Forelimb muscle (tissue), 1 donor: ENCODE results near the gene OR4D10. TPM values are rescaled to one million over a fixed set of nuclear protein-coding genes. Genes with fewer than 3 reads are reported as not detected.
"Not testable (repeated sequence)": the region's sequence is repeated elsewhere in the genome, so short reads cannot be mapped to it uniquely, and the experiment has no call there.

ENCODE experiments used
- DNase-seq: peaks from one replicate; pipeline ENCODE4 v3.0.0-alpha.2; 2013; ENCODE audit warnings: low read depth
- polyA plus RNA-seq: library from polyadenylated mRNA; unstranded; fragments of 120-200 nt; gene quantifications from one replicate; pipeline ENCODE4 v1.2.1, GENCODE V29; 2013; ENCODE audit not compliant: insufficient read length

Gene OR4D10
- not detected for polyA plus RNA-seq

GRCh38 chr11:59473015-59473414, at the start of gene OR4D10:
TSS of gene OR4D10 (plus strand) at chr11:59473315. CDS start at chr11:59477430, 4,115 bp downstream.
- no peak for DNase-seq

DNA sequence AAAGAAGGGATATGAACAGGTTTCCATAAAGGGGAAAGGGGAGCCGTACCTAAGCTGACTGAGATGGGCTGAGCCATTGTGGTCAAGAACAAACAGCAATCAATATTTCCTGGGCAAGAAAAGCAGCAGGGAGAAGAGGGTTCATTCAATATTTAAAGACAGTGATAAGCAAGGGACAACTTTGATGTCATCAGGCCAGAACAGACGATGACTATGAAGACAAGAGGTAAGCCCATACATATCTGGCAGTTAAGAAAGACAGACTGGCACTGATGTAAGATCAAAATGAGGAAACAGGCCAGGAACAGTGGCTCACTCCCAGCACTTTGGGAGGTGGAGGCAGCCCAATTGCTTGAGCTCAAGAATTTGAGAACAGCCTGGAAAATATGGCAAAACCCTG, 49.3 kb upstream of the OR4D10 start:
- no peak for DNase-seq

- DNase-seq: no peak
Measured at GRCh38 chr11:59425131-59425530, 48.0 kb upstream of the OR4D10 start.

- DNase-seq: no peak
Measured at GRCh38 chr11:59426361-59427067, 46.6 kb upstream of the OR4D10 start, which contains the start of gene OR5A2. TSS of gene OR5A2 (minus strand) at chr11:59426413. CDS start at chr11:59422953, 3,460 bp downstream.

GRCh38 chr11:59427068-59427382, 46.1 kb upstream of the OR4D10 start:
- DNase-seq: no peak

DNA sequence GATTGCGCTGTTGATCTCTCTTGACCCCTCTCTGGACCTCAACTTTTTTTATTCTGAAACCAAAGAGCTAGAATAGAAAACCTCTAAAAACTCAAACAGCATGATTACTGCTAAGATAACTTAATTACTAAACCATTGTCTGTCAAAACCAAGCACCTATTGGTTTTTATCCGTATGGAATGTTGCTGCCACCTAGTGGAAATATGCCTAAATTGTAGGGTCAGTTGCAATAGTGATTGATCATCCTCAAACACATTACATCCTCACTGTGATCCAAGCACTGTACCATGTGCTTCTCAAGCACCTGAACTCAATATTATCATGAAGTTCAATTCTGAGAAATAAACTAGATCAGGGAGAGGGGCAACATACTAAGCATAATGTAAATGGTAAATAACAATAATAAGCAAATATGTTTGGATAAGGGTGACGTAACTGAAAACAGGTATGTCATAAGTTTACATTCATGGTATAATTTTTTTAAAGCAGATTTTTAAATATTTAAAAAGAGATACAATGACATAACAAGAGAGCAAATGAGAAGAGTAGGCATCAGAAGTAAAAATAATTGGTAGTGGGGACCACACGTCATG, 43.1 kb upstream of the OR4D10 start:
- DNase-seq: peak; percentile 2

- DNase-seq: no peak
Measured at GRCh38 chr11:59436169-59436568, 36.9 kb upstream of the OR4D10 start, which contains the start of gene OR5A1. TSS of gene OR5A1 (plus strand) at chr11:59436469. CDS start at chr11:59443169, 6,700 bp downstream.

DNA sequence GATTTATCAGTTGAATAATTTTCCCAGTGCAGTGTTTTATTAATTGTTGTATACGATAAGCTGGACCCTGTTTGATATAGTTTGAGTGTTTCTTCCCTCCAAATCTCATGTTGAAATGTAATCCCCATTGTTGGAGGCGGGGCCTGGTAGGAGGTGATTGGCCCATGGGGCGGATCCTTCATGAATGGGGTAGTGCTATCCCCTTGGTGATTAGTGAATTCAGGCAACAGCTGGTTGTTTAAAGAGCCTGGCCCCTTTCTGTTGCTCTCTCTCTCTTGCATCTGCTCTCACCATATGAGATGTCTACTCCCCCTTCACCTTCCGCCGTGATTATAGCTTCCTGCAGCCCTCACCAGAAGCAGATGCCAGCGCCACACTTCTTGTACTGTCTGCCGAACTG, 35.3 kb upstream of the OR4D10 start:
- no peak for DNase-seq

- DNase-seq: not testable (repeated sequence)
Measured at GRCh38 chr11:59445624-59446023, 27.5 kb upstream of the OR4D10 start.

- DNase-seq: no peak
Measured at GRCh38 chr11:59448484-59448883, 24.6 kb upstream of the OR4D10 start.

- no peak for DNase-seq
Measured at GRCh38 chr11:59456661-59457060, 16.5 kb upstream of the OR4D10 start, which contains the start of gene OR4D6. TSS of gene OR4D6 (plus strand) at chr11:59456961. CDS start at chr11:59456961, 0 bp downstream.

GRCh38 chr11:59459916-59460315, 13.2 kb upstream of the OR4D10 start:
- peak; percentile 26 for DNase-seq

DNA sequence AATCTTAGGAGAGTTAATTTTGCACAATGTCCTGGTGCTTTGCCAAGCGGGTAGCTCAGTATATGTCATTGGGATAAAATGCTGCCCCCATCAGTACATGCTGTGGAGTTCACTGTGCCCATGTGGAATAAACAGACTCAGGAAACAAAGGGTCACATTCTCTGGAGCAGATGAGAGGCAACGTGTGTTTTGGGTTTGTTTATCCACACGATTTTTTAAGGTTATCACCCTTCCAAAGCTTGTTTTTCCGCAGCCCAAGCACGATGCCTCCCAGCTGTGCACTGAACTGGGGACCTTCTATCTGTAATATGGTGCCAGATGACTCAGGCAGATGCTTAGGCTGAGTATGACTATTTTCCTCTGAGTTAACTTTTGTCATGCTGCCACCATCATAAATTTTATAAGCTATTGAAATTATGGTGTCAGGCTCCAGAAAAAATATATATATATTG, 9.9 kb upstream of the OR4D10 start:
- peak; percentile 63 for DNase-seq

DNA sequence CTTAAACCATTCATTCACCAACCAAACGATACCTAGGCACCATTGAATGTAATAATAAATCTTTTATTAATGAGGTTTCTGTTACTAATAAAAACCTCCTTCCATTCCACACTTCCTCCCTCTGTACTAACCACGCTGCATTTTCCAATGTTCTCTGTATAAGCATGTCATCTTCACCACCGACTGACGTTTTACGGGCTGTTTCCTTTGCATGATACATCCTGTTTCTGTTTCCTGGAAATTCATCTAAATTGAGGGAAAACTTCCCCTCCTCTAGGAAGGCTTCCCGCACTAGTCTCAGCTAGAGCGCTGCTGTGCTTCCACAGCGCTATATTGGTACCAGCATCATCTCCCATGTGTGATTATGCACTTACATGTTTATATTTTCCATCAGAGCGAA, 2.1 kb downstream of the OR4D10 start:
- DNase-seq: no peak

- DNase-seq: no peak
Measured at GRCh38 chr11:59479906-59480305, 6.8 kb downstream of the OR4D10 start.

DNA sequence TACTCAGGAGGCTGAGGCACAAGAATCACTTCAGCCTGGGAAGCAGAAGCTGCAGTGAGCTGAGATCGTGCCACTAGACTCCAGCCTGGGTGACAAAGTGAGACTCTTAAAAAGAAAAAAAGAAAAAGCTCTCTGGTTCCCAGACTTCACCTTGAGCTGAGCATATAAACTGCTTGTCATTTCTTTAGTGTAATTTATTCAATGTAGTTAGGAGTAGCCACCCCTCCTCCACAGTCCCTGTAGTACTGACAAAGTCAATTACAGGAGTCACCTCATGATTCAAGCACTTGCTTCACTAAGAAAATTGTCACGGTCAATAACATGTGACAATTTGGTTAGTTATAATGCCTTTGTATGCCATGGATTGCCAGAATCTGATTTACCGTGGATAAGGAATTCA, 7.2 kb downstream of the OR4D10 start:
- DNase-seq: no peak

DNA sequence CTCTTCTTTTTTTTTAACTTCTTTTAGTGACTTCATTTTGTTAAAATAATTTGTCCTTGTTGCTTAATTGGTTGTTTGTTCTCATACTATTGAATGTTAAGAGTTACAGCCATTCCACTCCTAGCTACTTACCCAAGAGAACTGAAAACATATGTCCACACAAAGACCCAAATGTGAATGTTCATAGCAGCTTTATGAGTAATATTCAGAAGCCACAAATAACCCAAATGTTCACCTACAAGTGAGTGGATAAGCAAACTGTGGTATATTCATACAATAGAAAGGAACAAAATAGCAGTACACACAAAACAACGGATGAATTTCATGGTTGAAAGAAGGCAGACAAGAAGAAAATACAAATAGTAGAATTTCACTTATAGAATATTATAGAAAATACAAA, 28.8 kb downstream of the OR4D10 start:
- no peak for DNase-seq

DNA sequence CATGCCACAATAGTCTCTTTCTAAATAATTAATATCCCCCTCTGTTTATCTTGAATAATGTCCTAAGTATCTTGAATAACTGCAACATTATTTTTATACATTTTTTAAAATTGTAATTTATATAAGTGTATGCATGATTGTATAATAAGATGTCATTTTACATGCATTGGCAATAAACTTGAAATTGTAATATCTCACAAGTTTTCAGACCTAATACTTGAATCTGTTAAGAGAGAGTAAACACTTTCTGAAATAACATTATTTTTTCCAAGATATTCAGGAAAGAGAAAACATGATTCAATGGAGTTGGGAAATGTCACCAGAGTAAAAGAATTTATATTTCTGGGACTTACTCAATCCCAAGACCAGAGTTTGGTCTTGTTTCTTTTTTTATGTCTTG, 30.2 kb downstream of the OR4D10 start, which contains the start of gene OR4D11:
Gene OR4D11, plus strand, starts transcription at position 301 of the 400 bp plus-strand sequence. Its CDS starts 0 bp downstream, at position 301.
- DNase-seq: no peak

- DNase-seq: peak; percentile 8
Measured at GRCh38 chr11:59510941-59511589, 38.0 kb downstream of the OR4D10 start, which contains the start of gene OR4D9. TSS of gene OR4D9 (plus strand) at chr11:59511539. CDS start at chr11:59514913, 3,374 bp downstream.

- DNase-seq: no peak
Measured at GRCh38 chr11:59511675-59512074, 38.6 kb downstream of the OR4D10 start.

- not testable (repeated sequence) for DNase-seq
Measured at GRCh38 chr11:59520139-59520538, 47.0 kb downstream of the OR4D10 start.

DNA sequence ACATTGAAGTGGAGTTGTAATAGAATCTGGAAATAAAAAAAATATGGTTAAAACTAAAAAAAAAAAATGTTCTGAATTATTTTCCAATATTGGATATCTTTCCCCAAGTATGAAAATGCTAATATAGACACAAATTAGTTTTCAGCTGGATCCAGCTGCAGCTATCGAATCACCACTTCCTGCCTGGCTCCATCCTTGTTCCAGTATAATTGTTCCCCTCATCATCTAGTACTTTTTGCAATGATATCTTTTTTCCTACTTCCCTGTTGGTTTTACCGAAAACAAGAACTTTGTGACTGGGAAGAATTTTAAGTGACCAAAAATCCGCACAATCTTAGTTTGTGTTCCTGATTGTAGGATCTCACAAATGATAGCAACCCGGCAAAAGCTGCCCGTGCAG, 47.6 kb downstream of the OR4D10 start:
- no peak for DNase-seq
